Neural cell (in vitro differentiated cells): ENCODE data around the gene IL5RA. TPM values are rescaled to one million over a fixed set of nuclear protein-coding genes. Genes with fewer than 3 reads are reported as not detected.

ENCODE experiments used
- H2AFZ ChIP-seq: fragments of 200-600, 300-800 bp; sonication (generic), shearing (Covaris generic); 2 replicates; pipeline ENCODE4 v1.6.0; 2014; ENCODE audit warnings: low read depth, mild to moderate bottlenecking, antibody characterized with exemption, low read length, moderate library complexity
- H3F3A ChIP-seq: fragments of 200-600 bp; shearing (Covaris generic); 2 replicates; pipeline ENCODE4 v1.6.1; 2016; ENCODE audit warnings: mild to moderate bottlenecking, moderate library complexity, mixed read lengths, antibody characterized with exemption, low read length; ENCODE audit not compliant: insufficient read depth, poor library complexity, severe bottlenecking
- H3K27ac ChIP-seq: fragments of 200-600, 300-800 bp; sonication (generic), shearing (Covaris generic); 2 replicates; pipeline ENCODE4 v1.5.1; 2014; ENCODE audit warnings: mild to moderate bottlenecking, low read length, moderate library complexity
- H3K27me3 ChIP-seq: fragments of 300-800, 200-600 bp; sonication (generic), shearing (Covaris generic); 2 replicates; pipeline ENCODE4 v1.6.0; 2014; ENCODE audit warnings: mild to moderate bottlenecking, low read depth, low read length, moderate library complexity; ENCODE audit not compliant: insufficient read depth
- H3K36me3 ChIP-seq: fragments of 300-800, 200-600 bp; sonication (generic), shearing (Covaris generic); 2 replicates; pipeline ENCODE4 v1.5.1; 2014; ENCODE audit warnings: mild to moderate bottlenecking, antibody characterized with exemption, low read length, moderate library complexity; ENCODE audit not compliant: insufficient read depth
- H3K4me2 ChIP-seq: fragments of 300-800, 200-600 bp; sonication (generic), shearing (Covaris generic); 2 replicates; pipeline ENCODE4 v1.6.0; 2014; ENCODE audit warnings: mild to moderate bottlenecking, low read length
- H3K4me3 ChIP-seq: fragments of 300-800, 200-600 bp; sonication (generic), shearing (Covaris generic); 2 replicates; pipeline ENCODE4 v1.5.1; 2014; ENCODE audit warnings: mild to moderate bottlenecking, low read length, moderate library complexity
- H3K79me2 ChIP-seq: fragments of 200-600 bp; shearing (Covaris generic); replicated peaks from 2 replicates; pipeline ENCODE4 v1.6.0; 2014; ENCODE audit warnings: mild to moderate bottlenecking, low read length, moderate library complexity; ENCODE audit not compliant: insufficient read depth
- H3K9ac ChIP-seq: fragments of 300-800, 200-600 bp; sonication (generic), shearing (Covaris generic); 2 replicates; pipeline ENCODE4 v1.6.1; 2016; ENCODE audit warnings: mild to moderate bottlenecking, low read length, mixed read lengths
- H3K9me2 ChIP-seq: fragments of 200-600 bp; shearing (Covaris generic); 2 replicates; pipeline ENCODE4 v1.6.1; 2016; ENCODE audit warnings: mild to moderate bottlenecking, low read length, mixed read lengths; ENCODE audit not compliant: insufficient read depth
- H3K9me3 ChIP-seq: fragments of 200-600, 300-800 bp; sonication (generic), shearing (Covaris generic); 2 replicates; pipeline ENCODE4 v1.6.1; 2016; ENCODE audit warnings: mild to moderate bottlenecking, mixed run types, low read length, moderate library complexity, mixed read lengths
- H4K20me1 ChIP-seq: fragments of 200-600 bp; shearing (Covaris generic); 2 replicates; pipeline ENCODE4 v1.6.1; 2016; ENCODE audit warnings: mild to moderate bottlenecking, mixed run types; ENCODE audit not compliant: insufficient read depth
- EP300 ChIP-seq: fragments of 450-650 bp; conservative IDR thresholded peaks from 2 replicates; pipeline ENCODE4 v1.6.1; 2014; ENCODE audit warnings: antibody characterized with exemption, mild to moderate bottlenecking, moderate library complexity; ENCODE audit not compliant: poor library complexity, severe bottlenecking
- EZH2 ChIP-seq: fragments of 200-600, 300-800 bp; shearing (Covaris generic), sonication (generic); IDR thresholded peaks from 2 replicates; pipeline ENCODE4 v1.6.1; 2014; ENCODE audit warnings: antibody characterized with exemption, low read length, borderline replicate concordance, mild to moderate bottlenecking; ENCODE audit not compliant: insufficient read depth, poor library complexity, severe bottlenecking
- MXI1 ChIP-seq: fragments of 450-650 bp; conservative IDR thresholded peaks from 2 replicates; pipeline ENCODE4 v1.6.1; 2014; ENCODE audit warnings: antibody characterized with exemption, mild to moderate bottlenecking; ENCODE audit not compliant: poor library complexity, severe bottlenecking
- POLR2AphosphoS5 ChIP-seq: IDR thresholded peaks from 2 replicates; pipeline ENCODE4 v1.6.1; 2012
- RAD21 ChIP-seq: fragments of 450-650 bp; conservative IDR thresholded peaks from 2 replicates; pipeline ENCODE4 v1.6.1; 2014; ENCODE audit warnings: antibody characterized with exemption, mild to moderate bottlenecking, moderate library complexity
- SMC3 ChIP-seq: fragments of 450-650 bp; conservative IDR thresholded peaks from 2 replicates; pipeline ENCODE4 v1.6.1; 2014; ENCODE audit warnings: antibody characterized with exemption, mild to moderate bottlenecking, moderate library complexity; ENCODE audit not compliant: poor library complexity
- TAF1 ChIP-seq: IDR thresholded peaks from 2 replicates; pipeline ENCODE4 v1.6.1; 2012; ENCODE audit warnings: low read depth
- polyA plus RNA-seq: library from polyadenylated mRNA; depleted of rRNA; stranded (reverse); fragments of >200 nt; gene quantifications from 2 replicates; pipeline ENCODE4 v1.2.3, GENCODE V29; 2014
- TF ChIP-seq, protein P1 (sequence below): fragments of 450-650 bp; IDR thresholded peaks from 2 replicates; pipeline ENCODE4 v1.5.1; 2014; ENCODE audit warnings: antibody characterized with exemption, mild to moderate bottlenecking, moderate library complexity; ENCODE audit not compliant: poor library complexity, severe bottlenecking
- TF ChIP-seq, protein P2 (sequence below): IDR thresholded peaks from 2 replicates; pipeline ENCODE4 v1.6.1; 2012; ENCODE audit warnings: borderline replicate concordance

IL5RA gene
- polyA plus RNA-seq, 1 donor from 2014 or later: 0.10 TPM

DNA sequence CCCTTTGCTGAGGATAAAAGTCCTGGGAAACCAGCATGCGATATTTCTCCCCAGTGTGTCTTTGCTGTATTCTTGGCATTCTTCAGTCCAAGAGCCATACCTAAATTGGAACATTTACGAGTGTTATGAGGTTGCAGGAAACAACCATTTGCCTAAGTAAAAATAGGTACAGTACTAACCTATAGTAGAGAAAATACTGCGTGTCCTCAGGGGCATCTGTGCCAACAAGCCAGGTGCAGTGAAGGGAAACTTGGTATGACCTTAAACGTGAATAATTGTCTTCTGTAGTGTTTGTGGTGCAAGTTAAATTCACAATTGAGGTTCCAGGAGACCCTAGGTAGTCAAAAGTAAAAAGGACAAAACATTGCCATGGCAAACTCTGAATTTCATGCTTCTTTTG, 12.2 kb downstream of the IL5RA start:
- Histone ChIP-seq H3K9ac (no peak overlapping the region), H3K36me3 (no peaks in the 10 kb centered on the region), H4K20me1 (no peaks in the 10 kb centered on the region), H3K9me2 (no peaks in the 10 kb centered on the region), H2AFZ (no peak overlapping the region), H3F3A (no peaks in the 10 kb centered on the region), H3K4me3 (no peak overlapping the region), H3K9me3 (no peaks in the 10 kb centered on the region), H3K27ac (no peak overlapping the region), H3K27me3 (no peaks in the 10 kb centered on the region), H3K4me2 (no peak overlapping the region), H3K79me2 (no peaks in the 10 kb centered on the region)
- TF ChIP-seq, protein P1, sequence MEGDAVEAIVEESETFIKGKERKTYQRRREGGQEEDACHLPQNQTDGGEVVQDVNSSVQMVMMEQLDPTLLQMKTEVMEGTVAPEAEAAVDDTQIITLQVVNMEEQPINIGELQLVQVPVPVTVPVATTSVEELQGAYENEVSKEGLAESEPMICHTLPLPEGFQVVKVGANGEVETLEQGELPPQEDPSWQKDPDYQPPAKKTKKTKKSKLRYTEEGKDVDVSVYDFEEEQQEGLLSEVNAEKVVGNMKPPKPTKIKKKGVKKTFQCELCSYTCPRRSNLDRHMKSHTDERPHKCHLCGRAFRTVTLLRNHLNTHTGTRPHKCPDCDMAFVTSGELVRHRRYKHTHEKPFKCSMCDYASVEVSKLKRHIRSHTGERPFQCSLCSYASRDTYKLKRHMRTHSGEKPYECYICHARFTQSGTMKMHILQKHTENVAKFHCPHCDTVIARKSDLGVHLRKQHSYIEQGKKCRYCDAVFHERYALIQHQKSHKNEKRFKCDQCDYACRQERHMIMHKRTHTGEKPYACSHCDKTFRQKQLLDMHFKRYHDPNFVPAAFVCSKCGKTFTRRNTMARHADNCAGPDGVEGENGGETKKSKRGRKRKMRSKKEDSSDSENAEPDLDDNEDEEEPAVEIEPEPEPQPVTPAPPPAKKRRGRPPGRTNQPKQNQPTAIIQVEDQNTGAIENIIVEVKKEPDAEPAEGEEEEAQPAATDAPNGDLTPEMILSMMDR: no peak
- TF ChIP-seq EP300 (no peak), TAF1 (no peak), MXI1 (no peak), EZH2 (no peak), SMC3 (no peak), RAD21 (no peak), POLR2AphosphoS5 (no peak)
- TF ChIP-seq, protein P2, sequence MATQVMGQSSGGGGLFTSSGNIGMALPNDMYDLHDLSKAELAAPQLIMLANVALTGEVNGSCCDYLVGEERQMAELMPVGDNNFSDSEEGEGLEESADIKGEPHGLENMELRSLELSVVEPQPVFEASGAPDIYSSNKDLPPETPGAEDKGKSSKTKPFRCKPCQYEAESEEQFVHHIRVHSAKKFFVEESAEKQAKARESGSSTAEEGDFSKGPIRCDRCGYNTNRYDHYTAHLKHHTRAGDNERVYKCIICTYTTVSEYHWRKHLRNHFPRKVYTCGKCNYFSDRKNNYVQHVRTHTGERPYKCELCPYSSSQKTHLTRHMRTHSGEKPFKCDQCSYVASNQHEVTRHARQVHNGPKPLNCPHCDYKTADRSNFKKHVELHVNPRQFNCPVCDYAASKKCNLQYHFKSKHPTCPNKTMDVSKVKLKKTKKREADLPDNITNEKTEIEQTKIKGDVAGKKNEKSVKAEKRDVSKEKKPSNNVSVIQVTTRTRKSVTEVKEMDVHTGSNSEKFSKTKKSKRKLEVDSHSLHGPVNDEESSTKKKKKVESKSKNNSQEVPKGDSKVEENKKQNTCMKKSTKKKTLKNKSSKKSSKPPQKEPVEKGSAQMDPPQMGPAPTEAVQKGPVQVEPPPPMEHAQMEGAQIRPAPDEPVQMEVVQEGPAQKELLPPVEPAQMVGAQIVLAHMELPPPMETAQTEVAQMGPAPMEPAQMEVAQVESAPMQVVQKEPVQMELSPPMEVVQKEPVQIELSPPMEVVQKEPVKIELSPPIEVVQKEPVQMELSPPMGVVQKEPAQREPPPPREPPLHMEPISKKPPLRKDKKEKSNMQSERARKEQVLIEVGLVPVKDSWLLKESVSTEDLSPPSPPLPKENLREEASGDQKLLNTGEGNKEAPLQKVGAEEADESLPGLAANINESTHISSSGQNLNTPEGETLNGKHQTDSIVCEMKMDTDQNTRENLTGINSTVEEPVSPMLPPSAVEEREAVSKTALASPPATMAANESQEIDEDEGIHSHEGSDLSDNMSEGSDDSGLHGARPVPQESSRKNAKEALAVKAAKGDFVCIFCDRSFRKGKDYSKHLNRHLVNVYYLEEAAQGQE: no peak

DNA sequence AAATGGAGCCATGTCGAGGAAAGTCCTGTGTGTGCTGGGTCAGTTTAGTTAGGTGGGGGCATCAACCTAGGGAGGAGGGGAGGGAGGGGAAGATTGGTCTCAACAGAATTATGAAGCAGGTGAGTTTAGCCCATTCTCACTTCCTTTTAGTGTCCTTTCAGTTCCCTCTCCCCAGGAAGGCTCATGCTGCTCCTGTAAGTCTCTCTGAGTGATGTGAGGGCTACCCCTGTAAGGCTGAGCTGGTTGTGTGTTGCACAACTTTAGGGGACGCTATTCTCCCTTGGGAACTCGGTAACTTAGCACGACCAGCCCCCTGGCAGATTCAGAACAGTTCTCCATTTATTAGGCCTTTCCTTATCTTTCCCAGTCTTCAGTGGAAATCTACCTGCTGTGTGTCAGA, 21.2 kb downstream of the IL5RA start:
- Histone ChIP-seq H3K9me2 (no peaks in the 10 kb centered on the region), H3K36me3 (no peaks in the 10 kb centered on the region), H3F3A (no peaks in the 10 kb centered on the region), H3K27me3 (no peaks in the 10 kb centered on the region), H4K20me1 (no peaks in the 10 kb centered on the region), H3K27ac (no peak overlapping the region), H3K4me3 (no peak overlapping the region), H3K9me3 (no peaks in the 10 kb centered on the region), H3K9ac (no peak overlapping the region), H2AFZ (no peak overlapping the region), H3K79me2 (no peaks in the 10 kb centered on the region), H3K4me2 (no peak overlapping the region)
- TF ChIP-seq, protein P1: no peak
- TF ChIP-seq TAF1 (no peak), MXI1 (no peak), EP300 (no peak), POLR2AphosphoS5 (no peak), SMC3 (no peak), EZH2 (no peak), RAD21 (no peak)
- TF ChIP-seq, protein P2: no peak
